HL-60/S4 treated with retinoic acid at 250 ng/mL for 4 days and 3 days (cell line): ENCODE results near the gene SLX4.

ENCODE experiments used
- in situ Hi-C: fragments of 300-500 bp; cut with MboI; formaldehyde crosslinking; loops from 2 replicates; pipeline ENCODE4 v1.7.0; 2022; ENCODE audit warnings: low sequenced_read_pairs

Gene SLX4

GRCh38 chr16:3602320-3602653 is 9.1 kb downstream of the SLX4 start:
- in situ Hi-C loops, result no loop called here

- in situ Hi-C loops, result no loop called here
These were observed 9.6 kb downstream of the SLX4 start for GRCh38 chr16:3601614-3602319.

GRCh38 chr16:3599922-3600321 is 11.5 kb downstream of the SLX4 start:
- in situ Hi-C loops, result no loop called here

GRCh38 chr16:3599121-3599520 is 12.3 kb downstream of the SLX4 start:
- in situ Hi-C loops, result no loop called here

GRCh38 chr16:3598236-3598635 is 13.2 kb downstream of the SLX4 start:
- in situ Hi-C loops, result no loop called here

- in situ Hi-C loops, result no loop called here
These were observed 13.7 kb downstream of the SLX4 start for GRCh38 chr16:3597676-3598075.

- in situ Hi-C loops, result no loop called here
These were observed 14.2 kb downstream of the SLX4 start for GRCh38 chr16:3597226-3597625.

- in situ Hi-C loops, result no loop called here
These were observed 15.1 kb downstream of the SLX4 start for GRCh38 chr16:3596101-3596861.

- in situ Hi-C loops, result no loop called here
These were observed 15.8 kb downstream of the SLX4 start for GRCh38 chr16:3595521-3596021.

GRCh38 chr16:3595110-3595486 is 16.3 kb downstream of the SLX4 start:
- in situ Hi-C loops, result no loop called here

GRCh38 chr16:3594316-3595109 is 16.9 kb downstream of the SLX4 start:
- in situ Hi-C loops, result no loop called here

GRCh38 chr16:3592559-3592958 is 18.8 kb downstream of the SLX4 start:
- in situ Hi-C loops, result no loop called here

- in situ Hi-C loops, result no loop called here
These were observed 19.4 kb downstream of the SLX4 start for GRCh38 chr16:3591991-3592390.

- in situ Hi-C loops, result no loop called here
These were observed 20.0 kb downstream of the SLX4 start for GRCh38 chr16:3591436-3591803.

- in situ Hi-C loops, result no loop called here
These were observed 20.5 kb downstream of the SLX4 start for GRCh38 chr16:3590736-3591435.

GRCh38 chr16:3589991-3590701 is 21.3 kb downstream of the SLX4 start:
- in situ Hi-C loops, result no loop called here

- in situ Hi-C loops, result no loop called here
These were observed 21.9 kb downstream of the SLX4 start for GRCh38 chr16:3589441-3589921.

- in situ Hi-C loops, result no loop called here
These were observed 22.4 kb downstream of the SLX4 start for GRCh38 chr16:3589001-3589400.

- in situ Hi-C loops, result no loop called here
These were observed 23.8 kb downstream of the SLX4 start for GRCh38 chr16:3587547-3588110.

GRCh38 chr16:3584412-3584811 is 27.0 kb downstream of the SLX4 start:
- in situ Hi-C loops, result no loop called here
